HG03025 (cell line): ENCODE measurements around the gene MTUS2.

ENCODE experiments used
- ATAC-seq: cut with Tn5 transposase; IDR thresholded peaks from one replicate; pipeline ENCODE4 v1.9.1; 2021; ENCODE audit warnings: mild to moderate bottlenecking, moderate library complexity; ENCODE audit not compliant: unreplicated experiment, low FRiP score

The MTUS2 gene

GRCh38 chr13:29434217-29434945, 614.2 kb downstream of the MTUS2 start:
- ATAC-seq: no peak

- ATAC-seq: no peak
These were observed 615.2 kb downstream of the MTUS2 start for GRCh38 chr13:29435125-29435911.

- ATAC-seq: no peak
These were observed 616.2 kb downstream of the MTUS2 start for GRCh38 chr13:29436291-29436690.

DNA sequence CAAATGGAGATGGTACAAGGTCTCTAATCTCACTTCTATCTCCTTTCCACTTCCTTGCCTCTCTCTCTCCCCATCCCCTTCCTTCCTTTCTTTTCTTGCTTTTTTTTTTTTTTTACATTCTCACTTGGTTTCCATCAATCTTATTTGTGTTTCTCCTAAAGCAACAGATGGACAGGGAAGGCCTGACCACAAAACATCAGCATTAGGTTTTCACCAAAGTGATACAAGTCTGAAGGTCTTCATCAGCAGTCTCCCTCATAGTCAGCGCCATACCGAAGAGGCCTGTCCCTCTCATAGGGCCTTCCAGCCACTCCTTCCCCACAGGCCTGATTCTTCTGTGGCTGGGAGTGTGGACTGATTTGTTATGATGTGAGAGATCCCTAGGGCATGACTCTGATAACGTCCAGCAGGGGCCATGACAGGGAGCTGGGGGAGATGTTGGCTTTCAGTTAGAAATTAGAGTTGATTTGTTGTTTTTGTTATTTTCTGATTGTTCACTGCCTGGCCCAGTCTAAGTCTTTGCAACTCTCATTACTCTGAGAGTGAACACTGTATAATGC, 616.7 kb downstream of the MTUS2 start:
- no peak for ATAC-seq

DNA sequence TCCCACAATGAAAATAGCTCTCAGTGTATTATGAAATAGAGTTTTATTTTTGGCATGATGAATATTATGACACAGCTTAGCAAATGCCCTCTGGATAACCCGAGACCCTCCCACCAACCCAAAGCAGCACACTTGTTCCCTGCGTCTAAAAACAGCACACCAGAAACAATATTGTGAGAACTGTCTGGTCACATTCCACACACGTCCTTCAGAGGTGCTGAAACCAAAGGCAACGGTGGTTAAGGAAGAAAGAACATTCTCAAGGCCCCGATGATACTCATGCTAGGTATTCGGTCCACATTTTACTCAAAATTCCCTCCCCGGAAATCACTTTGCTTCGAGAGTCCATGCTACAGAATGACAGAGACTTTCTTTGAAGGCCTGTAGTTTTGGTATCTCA, 618.6 kb downstream of the MTUS2 start:
- ATAC-seq: no peak

DNA sequence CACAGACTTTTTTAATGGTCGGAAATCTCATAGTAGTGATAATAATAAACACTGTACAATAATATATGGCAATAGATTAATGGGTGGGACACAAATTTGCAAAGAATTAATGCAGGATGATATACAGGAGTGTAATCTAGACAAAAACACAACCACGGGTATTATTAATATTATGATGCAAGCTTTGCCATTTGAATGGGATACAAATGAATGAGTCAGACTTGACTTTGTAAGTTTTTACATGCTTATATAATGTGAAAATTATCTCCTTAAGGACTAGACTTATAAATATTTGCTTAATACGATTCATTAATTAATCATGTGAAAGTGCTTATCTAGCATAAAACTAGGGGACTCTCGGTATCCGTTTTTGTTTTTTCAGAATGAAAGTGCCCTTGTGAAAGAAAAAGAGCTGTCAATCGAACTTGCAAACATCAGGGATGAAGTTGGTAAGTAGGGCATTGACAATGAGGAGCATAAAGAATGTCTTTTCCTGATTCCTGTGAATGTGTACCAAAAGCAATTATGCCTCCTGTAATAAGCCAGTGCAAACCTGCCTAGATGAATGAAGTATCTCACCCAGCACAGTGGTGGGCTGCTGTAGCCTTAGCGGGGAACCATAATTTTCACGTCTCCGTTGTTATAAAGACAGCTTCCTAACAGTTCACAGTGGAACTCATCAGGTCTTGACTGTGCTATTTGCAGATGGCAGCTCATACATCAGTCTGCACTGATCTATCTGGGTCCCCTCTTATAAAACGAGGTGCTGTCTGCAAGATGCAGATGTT, 619.7 kb downstream of the MTUS2 start:
- no peak for ATAC-seq

DNA sequence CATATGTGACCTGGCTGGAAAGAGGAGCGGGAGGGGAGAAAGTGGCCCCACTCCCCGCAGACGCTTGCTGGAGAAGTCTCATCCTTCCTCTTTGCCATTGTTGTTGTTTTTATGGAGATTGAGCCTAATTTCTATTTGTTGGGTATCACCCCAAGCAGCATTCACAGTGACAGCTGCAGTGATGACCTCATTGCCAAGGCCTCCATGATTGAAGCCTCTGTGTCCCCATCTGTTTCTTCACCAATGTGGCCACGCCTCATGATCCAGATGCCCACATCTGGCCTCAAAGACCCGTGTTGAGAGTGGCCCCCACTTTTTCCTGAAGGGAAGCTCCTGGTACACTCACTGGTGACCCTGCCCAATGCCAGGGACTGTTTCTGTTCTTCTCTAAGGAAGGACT, 621.2 kb downstream of the MTUS2 start:
- ATAC-seq: no peak

- ATAC-seq: no peak
These were observed 625.9 kb downstream of the MTUS2 start for GRCh38 chr13:29446016-29446415.

- ATAC-seq: no peak
These were observed 628.0 kb downstream of the MTUS2 start for GRCh38 chr13:29448174-29448573.

- no peak for ATAC-seq
These were observed 629.6 kb downstream of the MTUS2 start for GRCh38 chr13:29449726-29450125.

- ATAC-seq: no peak
These were observed 631.8 kb downstream of the MTUS2 start for GRCh38 chr13:29451976-29452375.

DNA sequence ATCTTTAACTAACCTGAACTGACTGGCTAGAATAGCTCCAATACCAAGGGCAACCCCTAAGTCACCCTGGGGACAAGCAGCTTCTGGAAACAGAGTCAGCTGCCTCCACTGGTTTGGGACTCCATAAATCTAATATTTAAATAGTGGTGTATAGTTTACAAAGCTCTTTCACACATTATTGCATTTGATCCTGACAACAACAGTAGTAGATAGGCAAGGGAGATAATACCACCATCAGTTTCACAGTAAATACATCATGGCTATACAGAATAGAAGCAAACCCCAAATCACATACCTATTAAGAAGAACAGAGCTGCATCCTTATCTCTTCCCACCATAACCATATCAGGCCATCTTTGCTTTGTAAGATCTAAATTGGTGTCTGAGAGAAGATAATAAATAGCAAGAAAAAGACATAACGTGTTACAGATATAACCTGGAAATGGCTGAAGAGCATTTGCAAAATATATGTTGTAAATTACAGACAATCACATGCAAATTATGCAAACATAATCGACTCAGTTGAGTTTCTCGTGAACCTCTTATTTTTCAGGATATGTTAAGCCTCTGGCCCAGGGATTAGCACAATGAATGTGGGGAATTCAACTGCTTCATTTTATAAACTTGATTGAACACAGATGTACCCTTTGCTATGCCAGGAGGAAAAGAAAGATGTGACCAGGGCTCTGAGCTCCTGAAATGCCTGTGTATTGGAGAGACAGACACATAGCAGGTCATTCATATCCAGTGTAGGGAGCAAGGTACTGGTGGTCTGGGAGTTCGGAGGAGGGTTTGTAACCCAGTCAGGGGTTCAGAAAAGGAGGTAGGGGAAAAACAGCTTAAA, 632.9 kb downstream of the MTUS2 start:
- ATAC-seq: no peak

- ATAC-seq: no peak
These were observed 633.5 kb downstream of the MTUS2 start for GRCh38 chr13:29453617-29454011.

- ATAC-seq: no peak
These were observed 634.9 kb downstream of the MTUS2 start for GRCh38 chr13:29454931-29455481.

DNA sequence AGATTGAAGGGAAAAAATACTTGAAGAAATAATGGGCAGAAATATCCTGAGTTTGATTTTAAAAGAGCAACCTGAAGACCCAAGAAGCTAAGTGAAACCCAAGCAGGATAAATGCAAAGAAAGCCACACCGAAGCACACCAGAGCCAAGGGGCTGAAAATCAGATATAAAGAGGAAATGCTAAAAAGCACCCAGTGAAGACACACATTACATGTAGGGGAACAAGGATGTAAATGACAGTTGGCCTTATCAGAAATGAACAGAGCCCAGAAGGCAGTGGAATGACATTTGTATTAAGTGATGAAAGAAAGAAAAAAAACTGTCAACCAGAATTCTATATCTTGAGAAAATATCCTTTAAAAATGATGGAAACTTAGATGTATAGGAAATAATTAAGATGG, 636.3 kb downstream of the MTUS2 start:
- ATAC-seq: no peak

DNA sequence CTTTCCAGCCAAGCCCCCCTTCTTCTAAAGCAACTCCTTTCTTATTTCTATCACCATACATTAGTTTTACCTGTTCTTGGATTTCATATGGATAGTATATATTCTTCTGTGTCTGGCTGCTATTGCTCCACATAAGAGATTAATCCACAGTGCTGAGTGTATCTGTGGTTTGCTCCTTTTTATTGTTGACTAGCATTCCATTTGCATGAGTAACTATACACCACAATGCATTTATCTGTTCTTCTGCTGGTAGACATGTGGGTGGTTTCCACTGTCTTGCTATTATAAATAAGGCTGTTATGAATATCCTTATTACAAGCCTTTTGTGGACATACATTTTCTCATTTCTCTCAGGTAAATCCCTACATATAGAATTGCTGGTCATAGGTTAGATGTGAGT, 637.2 kb downstream of the MTUS2 start:
- ATAC-seq: no peak

- no peak for ATAC-seq
These were observed 638.3 kb downstream of the MTUS2 start for GRCh38 chr13:29458419-29458818.

GRCh38 chr13:29459813-29460355, 639.7 kb downstream of the MTUS2 start:
- no peak for ATAC-seq

- ATAC-seq: no peak
These were observed 644.1 kb downstream of the MTUS2 start for GRCh38 chr13:29464105-29464679.
